Activated CD8-positive, alpha-beta memory T cell treated with anti-CD3 and anti-CD28 coated beads, Interleukin-2, amount 50 U/mL, for 24 hours (primary cell): ENCODE data around the gene SAXO2.
"Not testable (repeated sequence)": the region's sequence is repeated elsewhere in the genome, so short reads cannot be mapped to it uniquely, and the experiment has no call there.

Experiments used
- DNase-seq: peaks from one replicate; pipeline ENCODE4 v3.0.0-alpha.2; 2020; ENCODE audit errors: extremely low read depth

The SAXO2 gene

DNA sequence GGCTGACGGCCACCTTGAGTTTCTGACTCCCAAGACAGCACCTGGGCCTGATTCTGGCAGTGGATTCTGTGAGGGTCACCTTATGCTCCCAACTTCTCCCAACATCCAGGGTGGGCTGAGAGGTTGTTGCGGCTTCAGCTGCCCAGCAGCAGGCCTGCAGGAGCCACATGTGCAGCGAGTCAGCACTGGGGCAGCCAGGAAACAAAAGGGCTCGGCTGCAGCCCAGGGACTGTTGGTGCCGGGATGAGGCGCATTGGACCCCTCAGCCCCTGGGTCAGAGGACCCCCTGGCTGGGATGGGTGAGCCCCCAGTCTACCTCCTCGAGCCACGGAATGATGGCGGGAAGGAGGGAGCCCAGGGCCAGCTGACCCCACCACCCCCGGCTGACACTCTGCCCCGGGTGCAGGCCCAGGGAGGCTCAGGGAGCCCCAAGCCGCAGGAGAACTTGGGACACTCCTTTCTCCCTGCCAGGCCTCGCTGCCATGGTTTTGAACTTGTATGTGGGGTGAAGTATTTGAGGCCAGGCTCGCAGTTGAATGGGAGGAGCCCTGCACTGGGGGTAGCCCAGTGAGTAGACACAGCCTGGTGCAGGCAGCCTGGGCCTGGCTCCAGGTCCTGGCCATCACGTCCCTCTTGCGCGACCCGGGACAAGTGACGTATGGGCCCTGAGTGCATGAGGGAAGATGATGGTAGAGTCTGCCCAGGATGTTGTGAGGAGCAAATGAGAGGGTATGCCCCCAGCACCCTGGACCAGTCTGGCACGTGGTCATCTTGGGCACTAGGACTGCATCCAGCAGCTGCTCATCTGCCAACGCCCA is 51.5 kb downstream of the SAXO2 start:
- not testable (repeated sequence) for DNase-seq

GRCh38 chr15:82314769-82315518 is 52.3 kb downstream of the SAXO2 start:
- DNase-seq: no peak

DNA sequence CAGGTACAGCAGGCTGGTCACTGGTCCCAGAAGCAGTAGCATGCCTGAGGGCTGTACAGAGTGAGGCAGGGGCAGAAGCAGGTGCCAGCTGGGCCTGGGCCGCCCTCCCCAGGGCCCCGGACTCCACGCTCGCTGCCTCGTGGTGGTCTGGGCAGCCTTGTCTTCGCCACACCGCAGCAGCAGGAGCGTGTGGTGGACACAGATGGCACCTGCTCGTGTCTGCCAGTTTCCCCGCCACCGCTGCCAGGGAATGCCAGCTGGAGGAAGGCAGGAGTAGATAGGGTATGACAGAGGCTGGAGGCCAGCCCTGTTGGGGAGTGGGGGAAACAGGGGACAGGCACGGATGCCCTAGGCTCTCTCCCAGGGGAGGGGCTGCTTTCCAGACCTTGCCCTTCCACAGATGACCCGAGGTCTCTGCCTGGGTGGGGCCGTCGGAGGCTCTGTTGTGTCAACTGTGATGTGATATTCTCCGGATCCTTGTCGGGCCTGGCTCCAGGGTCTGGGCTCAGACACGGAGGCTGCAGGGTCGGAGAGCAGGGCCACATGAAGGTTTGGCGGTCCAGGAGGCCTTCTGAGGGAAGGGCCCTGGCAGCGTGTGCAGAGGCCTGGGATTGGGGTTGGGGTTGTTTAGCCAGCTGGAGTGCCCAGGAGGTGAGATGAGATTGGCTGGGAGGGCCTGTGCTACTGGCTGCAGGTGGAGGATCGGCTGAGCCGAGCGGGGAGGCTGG is 53.1 kb downstream of the SAXO2 start:
- no peak for DNase-seq

DNA sequence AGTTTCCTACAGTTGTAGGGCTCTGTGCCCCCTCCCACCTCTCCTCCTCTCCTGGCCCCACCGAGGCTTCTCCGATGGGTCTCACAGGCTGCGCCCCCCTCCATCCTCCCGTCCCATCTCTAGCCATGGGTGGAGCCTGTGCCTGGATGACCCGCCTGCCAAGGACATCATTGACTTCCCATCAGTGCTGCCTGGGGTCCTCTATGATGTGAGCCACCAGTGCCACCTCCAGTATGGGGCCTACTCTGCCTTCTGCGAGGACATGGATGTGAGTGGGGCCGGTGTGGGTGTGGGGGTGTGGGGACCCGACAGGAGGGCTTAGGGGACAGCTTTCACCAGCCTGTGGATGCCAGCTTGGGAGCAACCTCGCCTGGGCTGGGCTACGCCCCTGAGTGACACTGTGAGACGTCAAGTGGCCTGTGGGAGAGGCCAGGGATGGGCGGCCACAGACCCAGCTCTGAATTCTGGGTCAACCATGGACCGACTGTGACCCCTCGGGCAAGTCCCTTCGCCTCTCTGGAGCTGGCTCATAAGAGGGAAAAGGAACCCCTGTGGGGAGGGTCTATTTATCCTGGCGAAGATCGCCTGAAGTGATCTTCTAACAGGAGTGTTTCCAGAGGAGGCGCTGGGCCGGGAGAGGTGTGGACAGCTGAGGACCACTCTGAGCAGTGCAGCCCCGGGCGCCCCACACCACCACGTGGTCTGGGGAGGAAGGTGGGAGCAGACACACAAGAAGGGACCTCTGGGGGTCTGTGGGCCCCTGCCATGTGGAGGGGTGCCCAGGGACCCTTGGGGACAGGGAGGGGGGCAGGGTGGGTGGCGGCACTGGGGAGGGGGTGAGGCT is 53.9 kb downstream of the SAXO2 start:
- DNase-seq: not testable (repeated sequence)

- no peak for DNase-seq
Observed at GRCh38 chr15:82317091-82317489, 54.5 kb downstream of the SAXO2 start.

GRCh38 chr15:82317516-82317915 is 54.9 kb downstream of the SAXO2 start:
- not testable (repeated sequence) for DNase-seq

DNA sequence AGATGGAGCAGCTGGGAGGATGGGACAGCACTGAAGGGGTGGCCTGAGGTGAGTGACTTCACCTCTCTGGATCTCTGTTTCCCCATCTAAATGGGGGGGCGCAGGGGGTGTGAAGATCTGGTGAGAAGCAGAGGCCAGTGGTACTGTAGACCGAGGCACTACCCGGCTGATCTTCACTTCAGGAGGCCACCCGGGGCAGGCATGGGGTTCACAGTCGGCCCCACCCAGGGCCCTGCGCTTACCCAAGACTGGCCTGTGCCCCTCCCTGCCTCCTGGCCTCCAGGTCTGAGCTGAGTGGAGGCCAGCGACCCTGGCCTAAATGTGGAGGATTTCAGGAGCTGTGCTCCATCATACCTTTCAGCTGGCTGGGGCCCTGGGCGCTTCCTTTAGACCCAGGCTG is 55.7 kb downstream of the SAXO2 start:
- DNase-seq: not testable (repeated sequence)

- not testable (repeated sequence) for DNase-seq
Observed at GRCh38 chr15:82319522-82320278, 57.1 kb downstream of the SAXO2 start.

DNA sequence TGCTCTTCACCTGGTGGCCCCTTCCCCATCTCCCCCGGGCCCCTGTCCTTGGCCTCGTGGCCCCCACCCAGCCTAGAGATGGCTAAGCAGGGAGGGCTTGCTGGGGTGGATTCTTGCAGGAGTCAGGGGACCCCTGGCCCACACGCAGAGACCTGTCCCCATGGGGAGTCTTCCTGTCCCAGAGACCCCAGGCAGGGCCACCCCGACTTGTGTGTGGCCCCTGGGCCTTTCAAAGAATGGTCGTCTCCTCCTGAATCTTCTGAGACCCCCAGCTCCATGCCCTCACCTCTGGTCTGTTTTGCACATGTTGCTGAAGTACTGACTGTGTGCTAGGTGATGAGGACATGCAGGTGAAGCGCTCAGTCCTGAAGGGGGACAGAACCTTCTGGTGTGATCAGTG is 58.2 kb downstream of the SAXO2 start:
- DNase-seq: not testable (repeated sequence)

GRCh38 chr15:82322488-82322887 is 59.9 kb downstream of the SAXO2 start:
- DNase-seq: not testable (repeated sequence)

DNA sequence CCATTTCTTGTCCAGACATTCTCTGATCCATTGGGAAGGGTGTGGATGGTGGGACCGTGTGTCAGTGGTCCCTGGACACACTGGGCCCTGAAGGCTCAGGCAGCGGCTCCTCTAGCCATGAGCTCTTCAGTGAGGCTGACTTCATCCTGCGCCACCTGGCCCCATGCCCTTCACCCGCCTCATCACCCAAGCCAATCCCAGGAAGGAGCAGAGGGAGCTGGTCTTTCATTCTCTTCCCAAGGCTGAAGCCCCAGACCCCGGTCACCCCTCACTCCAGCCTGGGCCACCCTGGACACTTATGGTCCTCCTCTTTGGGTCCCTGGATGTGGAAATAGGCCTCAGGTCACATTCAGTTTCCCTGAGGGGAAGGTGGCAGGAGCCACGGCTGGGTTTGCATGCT is 62.2 kb downstream of the SAXO2 start:
- DNase-seq: not testable (repeated sequence)

DNA sequence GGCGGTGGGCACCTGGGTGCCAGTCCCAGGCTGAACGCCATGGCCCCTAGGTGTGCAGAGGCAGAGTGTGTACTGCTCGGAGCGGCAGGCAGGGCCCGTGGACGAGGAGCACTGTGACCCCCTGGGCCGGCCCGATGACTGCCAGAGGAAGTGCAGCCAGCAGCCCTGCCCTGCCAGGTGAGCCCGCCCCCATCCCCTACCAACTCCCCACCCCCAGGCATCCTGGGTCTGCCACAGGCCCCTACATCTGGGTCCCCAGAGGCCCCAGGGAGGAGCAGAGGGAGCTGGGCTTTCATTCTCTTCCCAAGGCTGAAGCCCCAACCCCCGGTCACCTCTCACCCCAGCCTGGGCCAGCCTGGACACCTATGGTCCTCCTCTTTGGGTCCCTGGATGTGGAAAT is 63.0 kb downstream of the SAXO2 start:
- not testable (repeated sequence) for DNase-seq

DNA sequence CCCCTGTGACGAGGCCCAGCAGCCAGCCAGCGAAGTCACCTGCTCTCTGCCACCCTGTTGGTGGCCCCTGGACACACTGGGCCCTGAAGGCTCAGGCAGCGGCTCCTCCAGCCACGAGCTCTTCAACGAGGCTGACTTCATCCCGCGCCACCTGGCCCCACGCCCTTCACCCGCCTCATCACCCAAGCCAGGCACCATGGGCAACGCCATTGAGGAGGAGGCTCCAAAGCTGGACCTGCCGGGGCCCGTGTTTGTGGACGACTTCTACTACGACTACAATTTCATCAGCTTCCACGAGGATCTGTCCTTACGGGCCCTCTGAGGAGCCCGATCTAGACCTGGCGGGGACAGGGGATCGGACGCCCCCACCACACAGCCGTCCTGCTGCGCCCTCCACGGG is 64.3 kb downstream of the SAXO2 start:
- not testable (repeated sequence) for DNase-seq

GRCh38 chr15:82327372-82327771 is 64.8 kb downstream of the SAXO2 start:
- DNase-seq: not testable (repeated sequence)

DNA sequence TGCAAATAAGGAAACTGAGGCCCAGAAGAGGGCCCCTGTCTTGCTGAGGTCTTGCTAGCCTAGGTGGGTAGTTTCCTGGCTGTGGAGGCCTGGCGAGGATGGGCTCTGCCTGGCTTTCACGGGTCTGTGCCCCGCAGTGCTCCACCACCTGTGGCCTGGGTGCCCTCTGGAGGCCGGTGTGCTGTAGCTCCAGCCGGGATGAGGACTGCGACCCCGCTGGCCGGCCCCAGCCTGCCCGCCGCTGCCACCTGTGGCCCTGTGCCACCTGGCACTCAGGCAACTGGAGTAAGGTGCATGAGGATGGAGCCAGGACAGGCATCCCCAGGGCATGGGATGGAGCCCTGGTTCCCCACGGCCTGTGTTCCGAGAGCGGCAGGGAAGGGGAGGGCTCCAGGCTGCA is 66.4 kb downstream of the SAXO2 start:
- DNase-seq: not testable (repeated sequence)

- DNase-seq: not testable (repeated sequence)
Observed at GRCh38 chr15:82330921-82331320, 68.3 kb downstream of the SAXO2 start.

DNA sequence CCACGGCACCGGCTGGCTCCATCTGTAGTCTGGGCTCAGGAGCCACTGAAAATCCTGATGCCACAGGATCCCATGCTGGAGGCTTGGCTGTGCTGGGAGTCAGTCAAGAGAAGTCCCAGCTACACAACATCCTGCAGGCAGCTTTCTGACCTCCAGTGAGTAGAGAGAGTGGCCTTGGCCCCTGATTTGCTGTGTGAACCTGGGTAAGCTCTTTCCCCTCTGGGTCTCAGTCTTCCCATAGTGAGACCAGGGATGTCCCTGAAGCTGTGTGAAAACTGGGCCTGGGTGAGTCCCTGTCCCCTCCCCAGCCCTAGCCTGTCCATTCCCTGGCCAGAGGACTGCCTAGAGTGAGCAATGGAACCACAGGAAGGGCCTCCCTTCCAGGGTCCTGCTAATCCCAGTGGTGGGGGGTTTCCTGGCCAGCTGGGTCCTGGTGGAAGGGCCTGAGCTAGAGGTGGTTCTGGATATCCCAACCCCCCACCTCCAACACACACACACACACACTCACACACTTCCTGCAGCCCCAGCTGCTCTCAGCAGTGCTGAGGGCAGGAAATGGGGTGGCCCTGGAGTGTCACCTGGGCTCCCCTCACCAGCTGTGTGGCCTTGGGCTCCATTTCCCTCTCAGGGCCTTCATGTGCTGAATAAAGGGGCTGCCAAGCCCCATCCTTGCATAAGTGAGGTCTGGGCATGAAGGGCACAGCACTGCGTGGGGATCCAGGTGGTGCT is 69.1 kb downstream of the SAXO2 start:
- not testable (repeated sequence) for DNase-seq

DNA sequence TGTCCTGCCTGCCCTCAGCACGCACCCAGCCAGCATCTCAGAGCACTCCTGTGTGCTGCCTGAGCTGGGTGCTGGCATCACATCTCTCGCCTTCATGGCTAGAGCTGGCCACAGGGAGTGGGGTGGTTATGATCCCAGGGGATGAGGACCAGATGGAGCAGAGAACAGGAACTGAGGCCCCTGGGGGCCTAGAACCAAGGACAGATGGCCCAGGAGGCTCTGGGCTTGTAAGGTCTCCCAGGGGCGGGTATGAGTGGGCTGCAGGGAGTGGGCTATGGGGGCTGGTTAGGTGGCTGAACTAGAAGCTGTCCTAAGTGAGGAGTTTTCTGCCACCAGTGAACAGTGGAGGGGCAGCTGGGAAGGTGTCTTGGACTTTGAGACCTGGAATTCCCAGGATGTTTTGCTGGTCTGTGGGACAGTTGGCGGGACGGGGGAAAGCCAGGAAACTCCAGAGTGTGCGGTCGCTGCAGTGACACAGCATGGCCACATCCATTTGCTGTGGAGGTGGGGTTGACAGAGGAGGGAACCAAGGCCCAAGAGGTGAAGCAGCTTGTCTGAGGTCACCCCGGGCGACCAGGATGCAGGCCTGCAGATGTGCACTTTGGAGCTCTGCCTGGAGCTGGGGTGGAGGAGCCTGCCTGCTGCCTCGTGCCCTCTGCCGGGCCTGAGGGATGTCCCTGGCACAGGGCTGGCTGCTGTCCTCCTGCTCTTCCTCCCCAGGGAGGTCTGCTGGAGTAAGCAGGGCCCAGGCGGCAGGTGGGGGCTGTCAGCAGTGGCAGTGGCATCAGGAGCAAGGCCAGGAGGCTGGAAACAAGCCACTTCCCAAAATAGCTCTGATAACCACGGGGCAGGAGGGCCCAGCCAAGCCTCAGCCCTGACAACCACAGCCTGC is 70.3 kb downstream of the SAXO2 start:
- DNase-seq: not testable (repeated sequence)
